HepG2 (cell line): ENCODE results near the gene CLTCL1. TPM values are rescaled to one million over a fixed set of nuclear protein-coding genes. Genes with fewer than 3 reads are reported as not detected.

Experiments
- FOXA3 ChIP-seq: IDR thresholded peaks from 2 replicates; pipeline ENCODE4 v1.6.1; 2016; ENCODE audit warnings: missing genetic modification reagents, missing compliant biosample characterization
- GLMP ChIP-seq: sonication (generic); formaldehyde crosslinking; IDR thresholded peaks from 2 replicates; pipeline ENCODE4 v1.9.0; 2021; ENCODE audit warnings: missing genetic modification reagents, mild to moderate bottlenecking, borderline replicate concordance
- IRX3 ChIP-seq: sonication (generic); formaldehyde crosslinking; IDR thresholded peaks from 2 replicates; pipeline ENCODE4 v1.8.1; 2023; ENCODE audit warnings: mild to moderate bottlenecking, low read depth, missing genetic modification reagents, borderline replicate concordance
- KDM6A ChIP-seq: IDR thresholded peaks from 2 replicates; pipeline ENCODE4 v1.6.1; 2016; ENCODE audit warnings: low read depth
- MZF1 ChIP-seq: sonication (generic); formaldehyde crosslinking; IDR thresholded peaks from 2 replicates; pipeline ENCODE4 v1.8.1; 2023; ENCODE audit warnings: mild to moderate bottlenecking, missing genetic modification reagents, borderline replicate concordance
- SP4 ChIP-seq: sonication (generic); formaldehyde crosslinking; IDR thresholded peaks from 2 replicates; pipeline ENCODE4 v1.8.1; 2023; ENCODE audit warnings: mild to moderate bottlenecking, missing genetic modification reagents
- ZBTB40 ChIP-seq, 2 experiments: fragments of 450-650 bp in 1 of 2; sonication (generic) in 1 of 2; formaldehyde crosslinking in 1 of 2; IDR thresholded peaks; 2 replicates each; pipeline versions ENCODE4 v1.6.1 to v1.8.0; 2016 to 2022; ENCODE audit warnings: antibody characterized with exemption in 1 of 2, mild to moderate bottlenecking in 1 of 2, missing genetic modification reagents in 1 of 2
- ZNF382 ChIP-seq: sonication (generic); formaldehyde crosslinking; IDR thresholded peaks from 2 replicates; pipeline ENCODE4 v1.5.0; 2020; ENCODE audit warnings: missing genetic modification reagents, mild to moderate bottlenecking, borderline replicate concordance
- ZNF564 ChIP-seq: sonication (generic); formaldehyde crosslinking; IDR thresholded peaks from 2 replicates; pipeline ENCODE4 v1.8.1; 2023; ENCODE audit warnings: mild to moderate bottlenecking, missing genetic modification reagents
- ZNF567 ChIP-seq: sonication (generic); formaldehyde crosslinking; IDR thresholded peaks from 2 replicates; pipeline ENCODE4 v1.8.1; 2023; ENCODE audit warnings: mild to moderate bottlenecking, missing genetic modification reagents, borderline replicate concordance
- ZNF776 ChIP-seq: sonication (generic); formaldehyde crosslinking; IDR thresholded peaks from 2 replicates; pipeline ENCODE4 v1.4.0; 2020; ENCODE audit warnings: mild to moderate bottlenecking, missing genetic modification reagents
- ZNF788 ChIP-seq: sonication (generic); formaldehyde crosslinking; IDR thresholded peaks from 2 replicates; pipeline ENCODE4 v1.5.0; 2020; ENCODE audit warnings: mild to moderate bottlenecking, missing genetic modification reagents, borderline replicate concordance
- ZNF83 ChIP-seq: sonication (generic); formaldehyde crosslinking; IDR thresholded peaks from 2 replicates; pipeline ENCODE4 v1.4.0; 2020; ENCODE audit warnings: missing genetic modification reagents, mild to moderate bottlenecking, borderline replicate concordance
- polyA plus RNA-seq, 8 experiments: library from polyadenylated mRNA; depleted of rRNA in 3 of 8; stranded (reverse) in 7 of 8; unstranded in 1 of 8; fragments of >200 nt; fragmentation: Illumina TruSeq in 4 of 8; extraction: Trizol in 4 of 8; gene quantifications; 2 replicates each; pipeline versions ENCODE4 v1.2.1 to v1.2.3, GENCODE V29; 2011 to 2016; ENCODE audit warnings: low read depth in 4 of 8, missing spikeins in 1 of 8, mixed read lengths in 1 of 8; ENCODE audit not compliant: insufficient read depth in 1 of 8
- total RNA-seq, 5 experiments: library from RNA; depleted of rRNA; stranded (reverse); fragments of >200 nt; fragmentation: Illumina TruSeq; extraction: Trizol; gene quantifications; 2 replicates each; pipeline ENCODE4 v1.2.3, GENCODE V29; 2016; ENCODE audit warnings: low read depth in 1 of 5
- TF ChIP-seq, protein P1 (sequence below): sonication (generic); formaldehyde crosslinking; IDR thresholded peaks from 2 replicates; pipeline ENCODE4 v1.5.1; 2020; ENCODE audit warnings: missing genetic modification reagents, mild to moderate bottlenecking, borderline replicate concordance

Gene CLTCL1
- total and polyA plus RNA-seq, 2 of the 13 experiments (the other 11 are each of a cell fraction or from before 2014, with no cell fraction given): 8.1 to 10.9 TPM

DNA sequence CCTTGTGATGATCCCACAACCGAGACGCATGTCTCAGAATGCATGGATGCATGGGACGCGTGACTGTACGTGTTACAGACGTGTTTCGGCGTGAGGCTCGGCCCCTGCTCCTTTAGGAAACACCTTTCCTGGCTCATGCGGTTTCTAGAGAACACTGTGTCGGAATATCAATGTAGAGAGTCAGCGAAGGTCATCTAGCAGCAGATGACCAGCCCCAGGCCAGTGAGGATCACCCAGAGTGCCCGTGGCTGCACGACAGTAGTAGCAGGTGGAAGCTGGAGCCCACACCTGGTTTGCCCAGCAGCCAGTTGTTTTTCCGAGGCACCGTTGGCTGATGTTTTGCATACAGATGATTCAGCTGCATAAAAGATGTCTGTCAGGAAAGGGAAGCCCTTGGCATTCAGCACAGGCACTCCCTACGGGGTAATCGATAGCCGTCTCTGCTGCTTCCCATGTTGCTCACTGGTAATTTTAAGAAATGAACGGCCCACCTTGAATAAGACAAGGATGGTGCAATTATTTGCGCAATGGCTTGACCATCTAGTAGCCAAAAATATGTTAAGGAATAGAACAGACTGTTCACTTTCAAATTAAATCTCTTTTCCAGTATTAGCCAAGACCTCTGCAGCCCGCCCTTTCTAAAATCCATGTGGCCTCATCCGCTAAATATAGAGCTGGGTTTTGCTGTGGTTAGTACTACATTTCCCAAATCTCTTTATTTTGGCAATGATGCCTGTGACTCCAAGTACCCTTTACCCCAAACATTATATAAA is 1.1 kb upstream of the CLTCL1 start (continued):
- no peak for TF ChIP-seq ZBTB40 (IDR thresholded peaks at IDR 0.05)
- TF ChIP-seq ZBTB40 (CRISPR knock-in tag; IDR thresholded peaks at IDR 0.05): 0 out of 2 replicates have a peak, but pooled peaks have one; percentile 45
- no peak for TF ChIP-seq ZNF567 (CRISPR knock-in tag)
- no peak for TF ChIP-seq MZF1
- no peak for TF ChIP-seq KDM6A (CRISPR knock-in tag)
- no peak for TF ChIP-seq ZNF83 (CRISPR knock-in tag)
- TF ChIP-seq ZNF564 (CRISPR knock-in tag): no peak
- no peak for TF ChIP-seq GLMP (CRISPR knock-in tag)
- no peak for TF ChIP-seq ZNF382 (CRISPR knock-in tag)
- TF ChIP-seq ZNF788: 0 out of 2 replicates have a peak, but pooled peaks have one; percentile 39
- TF ChIP-seq, protein P1, sequence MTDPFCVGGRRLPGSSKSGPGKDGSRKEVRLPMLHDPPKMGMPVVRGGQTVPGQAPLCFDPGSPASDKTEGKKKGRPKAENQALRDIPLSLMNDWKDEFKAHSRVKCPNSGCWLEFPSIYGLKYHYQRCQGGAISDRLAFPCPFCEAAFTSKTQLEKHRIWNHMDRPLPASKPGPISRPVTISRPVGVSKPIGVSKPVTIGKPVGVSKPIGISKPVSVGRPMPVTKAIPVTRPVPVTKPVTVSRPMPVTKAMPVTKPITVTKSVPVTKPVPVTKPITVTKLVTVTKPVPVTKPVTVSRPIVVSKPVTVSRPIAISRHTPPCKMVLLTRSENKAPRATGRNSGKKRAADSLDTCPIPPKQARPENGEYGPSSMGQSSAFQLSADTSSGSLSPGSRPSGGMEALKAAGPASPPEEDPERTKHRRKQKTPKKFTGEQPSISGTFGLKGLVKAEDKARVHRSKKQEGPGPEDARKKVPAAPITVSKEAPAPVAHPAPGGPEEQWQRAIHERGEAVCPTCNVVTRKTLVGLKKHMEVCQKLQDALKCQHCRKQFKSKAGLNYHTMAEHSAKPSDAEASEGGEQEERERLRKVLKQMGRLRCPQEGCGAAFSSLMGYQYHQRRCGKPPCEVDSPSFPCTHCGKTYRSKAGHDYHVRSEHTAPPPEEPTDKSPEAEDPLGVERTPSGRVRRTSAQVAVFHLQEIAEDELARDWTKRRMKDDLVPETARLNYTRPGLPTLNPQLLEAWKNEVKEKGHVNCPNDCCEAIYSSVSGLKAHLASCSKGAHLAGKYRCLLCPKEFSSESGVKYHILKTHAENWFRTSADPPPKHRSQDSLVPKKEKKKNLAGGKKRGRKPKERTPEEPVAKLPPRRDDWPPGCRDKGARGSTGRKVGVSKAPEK (CRISPR knock-in tag): no peak
- TF ChIP-seq ZNF776 (CRISPR knock-in tag): no peak
- no peak for TF ChIP-seq IRX3 (CRISPR knock-in tag)
- no peak for TF ChIP-seq SP4 (CRISPR knock-in tag)
- TF ChIP-seq FOXA3 (CRISPR knock-in tag): no peak
